ENCODE results near the gene CRABP1. TPM values are rescaled to one million over a fixed set of nuclear protein-coding genes. Genes with fewer than 3 reads are reported as not detected.

The CRABP1 gene
- total and polyA plus RNA-seq, 10 of the 15 experiments (the other 5 are each of a cell fraction or from before 2014, with no cell fraction given): 0.21 to 0.41 TPM; not detected in 8

DNA sequence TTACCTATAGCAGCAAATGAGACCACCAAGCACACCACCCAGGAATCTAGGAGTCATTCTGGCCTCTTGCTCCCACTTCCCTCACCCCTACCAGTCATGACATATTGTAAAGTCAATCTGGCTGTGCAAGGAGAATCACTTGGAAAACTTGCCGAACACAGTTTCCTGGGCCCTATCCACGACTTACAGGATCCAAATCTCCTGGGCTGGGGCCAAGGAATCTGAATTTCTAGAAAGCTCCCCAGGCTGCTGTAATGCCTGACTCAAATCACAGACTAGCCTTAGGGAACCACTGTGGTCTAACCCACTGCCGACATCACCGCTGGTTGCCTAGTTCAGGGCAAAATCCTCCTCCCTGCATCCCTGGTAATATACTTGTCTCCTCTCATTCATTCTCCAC is 4.2 kb upstream of the CRABP1 start:
- Histone ChIP-seq H3K9me3 (replicated peaks; ENCODE audit: control insufficient read depth, insufficient read depth, low read length) (no peaks in the 10 kb centered on the region), H3K4me3 (no peak overlapping the region), H3K27ac (ENCODE audit: control insufficient read depth, insufficient read depth) (no peak overlapping the region), H3K9ac (ENCODE audit: control insufficient read depth, insufficient read depth, low read length) (no peak overlapping the region), H3K79me2 (ENCODE audit: control insufficient read depth, insufficient read depth, low read length) (no peaks in the 10 kb centered on the region), H3K4me1 (ENCODE audit: control insufficient read depth, insufficient read depth, low read length) (no peaks in the 10 kb centered on the region), H3K4me2 (ENCODE audit: control insufficient read depth, insufficient read depth) (no peak overlapping the region), H4K20me1 (ENCODE audit: control insufficient read depth, insufficient read depth) (no peaks in the 10 kb centered on the region), H2AFZ (ENCODE audit: control insufficient read depth, low read depth, low read length) (no peak overlapping the region), H3K36me3 (ENCODE audit: control insufficient read depth in 2 of 2, insufficient read depth in 2 of 2, low read length in 1 of 2) (no peaks in the 10 kb centered on the region), H3K27me3 (replicated peaks in 1 of 2; ENCODE audit: control insufficient read depth in 2 of 2, insufficient read depth in 2 of 2, low read length in 1 of 2) (peaks cover 11% of the 10 kb centered on the region in 2 experiments)
- ChIA-PET CTCF (no interaction called here), POLR2A (no interaction called here), RAD21 (ENCODE audit: unreplicated experiment) (no interaction called here), SMC1A (ENCODE audit: uncharacterized antibody, unreplicated experiment) (no interaction called here)
- ATAC-seq (no peak), FAIRE-seq (no peak), DNase-seq (ENCODE audit: low read depth, low spot score) (no peak)
- intact Hi-C loops (cut with micrococcal nuclease; ENCODE audit: unreplicated experiment) (no loop called here), in situ Hi-C loops (cut with MboI) (no loop called here)
- WGBS (ENCODE audit: insufficient coverage, insufficient replicate concordance, low lambda C conversion rate, missing lambda C conversion rate): 68% methylated on average over 4 of the region's 4 CpGs
- TF ChIP-seq NFYB (IDR thresholded peaks at IDR 0.05; ENCODE audit: insufficient read depth, low read depth, low read length): no peak
- no peak for TF ChIP-seq SPI1 (IDR thresholded peaks at IDR 0.05; ENCODE audit: borderline replicate concordance, insufficient read depth, low read depth, low read length)
- BruUV-seq (replicated peaks): no TSS peak

DNA sequence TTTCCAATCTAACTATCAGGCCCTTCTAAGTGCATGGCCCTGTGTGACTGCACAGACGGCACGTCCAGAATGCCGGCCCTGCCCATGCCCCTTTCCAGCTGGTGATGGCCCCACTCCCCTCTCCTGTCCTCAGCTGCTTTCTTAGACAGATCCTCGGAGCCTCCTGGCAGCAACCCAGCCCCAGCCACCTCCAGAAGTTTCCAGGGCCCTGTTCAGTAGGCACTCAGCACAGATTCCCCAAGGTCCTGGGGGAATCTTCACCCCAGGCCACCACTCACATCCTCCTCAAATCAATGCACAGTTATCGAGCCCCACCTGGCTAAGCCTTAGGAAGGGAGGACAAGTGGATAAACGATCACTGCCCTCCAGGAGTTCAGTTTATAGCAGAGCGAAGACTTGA is 1.4 kb upstream of the CRABP1 start:
- FAIRE-seq: no peak
- no peak for TF ChIP-seq GATAD2B (conservative IDR thresholded peaks at IDR 0.05; ENCODE audit: low read depth)
- TF ChIP-seq RFX5 (IDR thresholded peaks at IDR 0.05; ENCODE audit: low read depth, low read length): no peak
- TF ChIP-seq YBX1 (IDR thresholded peaks at IDR 0.05): no peak
- TF ChIP-seq IRF4 (IDR thresholded peaks at IDR 0.05; ENCODE audit: low read depth, low read length): no peak
- TF ChIP-seq, protein P1, sequence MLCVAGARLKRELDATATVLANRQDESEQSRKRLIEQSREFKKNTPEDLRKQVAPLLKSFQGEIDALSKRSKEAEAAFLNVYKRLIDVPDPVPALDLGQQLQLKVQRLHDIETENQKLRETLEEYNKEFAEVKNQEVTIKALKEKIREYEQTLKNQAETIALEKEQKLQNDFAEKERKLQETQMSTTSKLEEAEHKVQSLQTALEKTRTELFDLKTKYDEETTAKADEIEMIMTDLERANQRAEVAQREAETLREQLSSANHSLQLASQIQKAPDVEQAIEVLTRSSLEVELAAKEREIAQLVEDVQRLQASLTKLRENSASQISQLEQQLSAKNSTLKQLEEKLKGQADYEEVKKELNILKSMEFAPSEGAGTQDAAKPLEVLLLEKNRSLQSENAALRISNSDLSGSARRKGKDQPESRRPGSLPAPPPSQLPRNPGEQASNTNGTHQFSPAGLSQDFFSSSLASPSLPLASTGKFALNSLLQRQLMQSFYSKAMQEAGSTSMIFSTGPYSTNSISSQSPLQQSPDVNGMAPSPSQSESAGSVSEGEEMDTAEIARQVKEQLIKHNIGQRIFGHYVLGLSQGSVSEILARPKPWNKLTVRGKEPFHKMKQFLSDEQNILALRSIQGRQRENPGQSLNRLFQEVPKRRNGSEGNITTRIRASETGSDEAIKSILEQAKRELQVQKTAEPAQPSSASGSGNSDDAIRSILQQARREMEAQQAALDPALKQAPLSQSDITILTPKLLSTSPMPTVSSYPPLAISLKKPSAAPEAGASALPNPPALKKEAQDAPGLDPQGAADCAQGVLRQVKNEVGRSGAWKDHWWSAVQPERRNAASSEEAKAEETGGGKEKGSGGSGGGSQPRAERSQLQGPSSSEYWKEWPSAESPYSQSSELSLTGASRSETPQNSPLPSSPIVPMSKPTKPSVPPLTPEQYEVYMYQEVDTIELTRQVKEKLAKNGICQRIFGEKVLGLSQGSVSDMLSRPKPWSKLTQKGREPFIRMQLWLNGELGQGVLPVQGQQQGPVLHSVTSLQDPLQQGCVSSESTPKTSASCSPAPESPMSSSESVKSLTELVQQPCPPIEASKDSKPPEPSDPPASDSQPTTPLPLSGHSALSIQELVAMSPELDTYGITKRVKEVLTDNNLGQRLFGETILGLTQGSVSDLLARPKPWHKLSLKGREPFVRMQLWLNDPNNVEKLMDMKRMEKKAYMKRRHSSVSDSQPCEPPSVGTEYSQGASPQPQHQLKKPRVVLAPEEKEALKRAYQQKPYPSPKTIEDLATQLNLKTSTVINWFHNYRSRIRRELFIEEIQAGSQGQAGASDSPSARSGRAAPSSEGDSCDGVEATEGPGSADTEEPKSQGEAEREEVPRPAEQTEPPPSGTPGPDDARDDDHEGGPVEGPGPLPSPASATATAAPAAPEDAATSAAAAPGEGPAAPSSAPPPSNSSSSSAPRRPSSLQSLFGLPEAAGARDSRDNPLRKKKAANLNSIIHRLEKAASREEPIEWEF (IDR thresholded peaks at IDR 0.05; ENCODE audit: insufficient replicate concordance, low read depth, low read length): no peak
- intact Hi-C loops (cut with micrococcal nuclease; ENCODE audit: unreplicated experiment): no loop called here
- no peaks in the 10 kb centered on the region for H3K9me3 ChIP-seq (replicated peaks; ENCODE audit: control insufficient read depth, insufficient read depth, low read length)
- in situ Hi-C loops (cut with MboI): no loop called here
- ChIA-PET POLR2A (no interaction called here), RAD21 (ENCODE audit: unreplicated experiment) (no interaction called here), SMC1A (ENCODE audit: uncharacterized antibody, unreplicated experiment) (no interaction called here), CTCF (no interaction called here)
- H3K36me3 ChIP-seq (ENCODE audit: control insufficient read depth in 2 of 2, insufficient read depth in 2 of 2, low read length in 1 of 2): no peaks in the 10 kb centered on the region
- no peaks in the 10 kb centered on the region for H3K4me1 ChIP-seq (ENCODE audit: control insufficient read depth, insufficient read depth, low read length)
- H3K27ac ChIP-seq (ENCODE audit: control insufficient read depth, insufficient read depth): no peak overlapping the region
- WGBS (ENCODE audit: insufficient coverage, insufficient replicate concordance, low lambda C conversion rate, missing lambda C conversion rate): 37% methylated on average over 7 of the region's 7 CpGs
- no peaks in the 10 kb centered on the region for H4K20me1 ChIP-seq (ENCODE audit: control insufficient read depth, insufficient read depth)
- no peaks in the 10 kb centered on the region for H3K79me2 ChIP-seq (ENCODE audit: control insufficient read depth, insufficient read depth, low read length)
- no peak overlapping the region for H2AFZ ChIP-seq (ENCODE audit: control insufficient read depth, low read depth, low read length)
- no TSS peak for BruUV-seq (replicated peaks)
- no peak for ATAC-seq
- no peak overlapping the region for H3K9ac ChIP-seq (ENCODE audit: control insufficient read depth, insufficient read depth, low read length)
- DNase-seq (ENCODE audit: low read depth, low spot score): no peak
- H3K27me3 ChIP-seq (replicated peaks in 1 of 2; ENCODE audit: control insufficient read depth in 2 of 2, insufficient read depth in 2 of 2, low read length in 1 of 2): peaks cover 14 to 16% of the 10 kb centered on the region in 2 experiments
- no peak overlapping the region for H3K4me3 ChIP-seq
- H3K4me2 ChIP-seq (ENCODE audit: control insufficient read depth, insufficient read depth): no peak overlapping the region

All from GM12878 (cell line).